ENCODE measurements around the gene PRKACB.
A peak's percentile ranks its signal among the peaks of the same experiment; 100 is the strongest.
"Not testable (repeated sequence)": the region's sequence is repeated elsewhere in the genome, so short reads cannot be mapped to it uniquely, and the experiment has no call there.

The PRKACB gene

DNA sequence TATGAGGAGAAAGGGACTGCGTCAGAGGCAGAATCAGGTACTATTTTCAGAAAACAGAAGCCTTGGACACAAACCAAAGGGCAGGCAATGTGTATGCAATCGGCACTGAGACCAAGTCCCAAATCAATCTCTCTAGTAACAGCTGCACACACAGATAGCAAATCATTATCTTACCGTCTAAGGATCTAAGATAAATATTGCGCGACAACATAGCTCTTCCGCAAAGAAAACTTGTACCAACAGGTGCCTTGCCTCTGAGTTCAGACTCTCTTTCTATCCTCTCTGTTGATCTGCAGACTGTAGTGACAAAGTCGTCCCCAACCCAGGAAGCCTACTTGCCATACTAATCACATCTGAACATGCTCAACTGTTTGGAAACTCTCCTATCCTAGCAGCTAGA is 134.8 kb downstream of the PRKACB start:
- no peak overlapping the region for H3K4me3 ChIP-seq (ENCODE audit: control insufficient read depth, low read depth, low read length)
- TF ChIP-seq, protein P1, sequence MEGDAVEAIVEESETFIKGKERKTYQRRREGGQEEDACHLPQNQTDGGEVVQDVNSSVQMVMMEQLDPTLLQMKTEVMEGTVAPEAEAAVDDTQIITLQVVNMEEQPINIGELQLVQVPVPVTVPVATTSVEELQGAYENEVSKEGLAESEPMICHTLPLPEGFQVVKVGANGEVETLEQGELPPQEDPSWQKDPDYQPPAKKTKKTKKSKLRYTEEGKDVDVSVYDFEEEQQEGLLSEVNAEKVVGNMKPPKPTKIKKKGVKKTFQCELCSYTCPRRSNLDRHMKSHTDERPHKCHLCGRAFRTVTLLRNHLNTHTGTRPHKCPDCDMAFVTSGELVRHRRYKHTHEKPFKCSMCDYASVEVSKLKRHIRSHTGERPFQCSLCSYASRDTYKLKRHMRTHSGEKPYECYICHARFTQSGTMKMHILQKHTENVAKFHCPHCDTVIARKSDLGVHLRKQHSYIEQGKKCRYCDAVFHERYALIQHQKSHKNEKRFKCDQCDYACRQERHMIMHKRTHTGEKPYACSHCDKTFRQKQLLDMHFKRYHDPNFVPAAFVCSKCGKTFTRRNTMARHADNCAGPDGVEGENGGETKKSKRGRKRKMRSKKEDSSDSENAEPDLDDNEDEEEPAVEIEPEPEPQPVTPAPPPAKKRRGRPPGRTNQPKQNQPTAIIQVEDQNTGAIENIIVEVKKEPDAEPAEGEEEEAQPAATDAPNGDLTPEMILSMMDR (conservative IDR thresholded peaks at IDR 0.05; ENCODE audit: control insufficient read depth, insufficient read depth, low read depth, low read length) = no peak
- DNase-seq (ENCODE audit: low read depth) = no peak

DNA sequence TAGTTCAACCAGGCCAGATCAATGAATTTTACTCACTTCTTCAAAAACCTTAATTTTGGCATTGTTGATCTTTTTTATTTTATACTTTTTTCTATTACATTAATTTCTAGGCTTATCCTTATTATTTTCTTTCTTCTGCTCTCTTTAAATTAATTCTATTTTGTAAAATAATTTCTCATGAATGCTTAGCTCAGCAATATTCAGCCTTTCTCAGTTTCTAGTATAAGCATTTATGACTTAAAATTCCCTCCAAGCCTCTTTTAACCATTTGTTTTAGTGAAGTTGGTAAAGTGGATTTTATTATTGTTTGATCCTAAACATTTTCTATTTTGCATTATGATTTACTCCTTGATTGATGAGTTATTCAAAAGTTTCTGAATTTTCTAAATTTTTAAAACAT is 136.8 kb downstream of the PRKACB start:
- no peak overlapping the region for H3K4me3 ChIP-seq (ENCODE audit: control insufficient read depth, low read depth, low read length)
- TF ChIP-seq, protein P1 (conservative IDR thresholded peaks at IDR 0.05; ENCODE audit: control insufficient read depth, insufficient read depth, low read depth, low read length) = no peak
- no peak for DNase-seq (ENCODE audit: low read depth)

DNA sequence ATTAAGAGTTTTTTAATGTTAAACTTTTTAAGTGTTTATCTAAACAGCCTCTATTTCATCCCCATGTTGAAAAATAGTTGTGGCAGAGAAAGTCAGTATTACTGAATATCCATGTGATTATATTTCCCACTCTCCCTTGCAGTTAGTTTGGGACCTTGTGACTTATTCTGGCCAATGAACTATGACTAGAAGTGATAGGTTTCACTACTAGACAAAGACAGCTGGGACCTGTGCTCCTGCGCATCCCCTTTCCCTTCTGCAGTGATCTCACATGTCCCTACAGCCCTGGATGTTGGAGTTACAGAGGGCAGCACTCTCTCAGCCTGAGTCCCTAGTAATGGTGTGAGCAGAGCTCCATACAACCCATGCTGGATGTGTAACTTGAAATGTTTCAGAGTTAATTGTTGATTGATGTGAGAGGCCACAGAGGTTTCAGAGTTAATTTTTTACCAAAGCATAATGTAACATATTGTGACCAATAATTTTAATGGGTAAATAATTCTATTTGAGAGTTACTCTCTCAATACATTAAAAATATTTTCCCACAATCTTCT is 138.8 kb downstream of the PRKACB start:
- DNase-seq (ENCODE audit: low read depth) = no peak
- TF ChIP-seq, protein P1 (conservative IDR thresholded peaks at IDR 0.05; ENCODE audit: control insufficient read depth, insufficient read depth, low read depth, low read length) = no peak

DNA sequence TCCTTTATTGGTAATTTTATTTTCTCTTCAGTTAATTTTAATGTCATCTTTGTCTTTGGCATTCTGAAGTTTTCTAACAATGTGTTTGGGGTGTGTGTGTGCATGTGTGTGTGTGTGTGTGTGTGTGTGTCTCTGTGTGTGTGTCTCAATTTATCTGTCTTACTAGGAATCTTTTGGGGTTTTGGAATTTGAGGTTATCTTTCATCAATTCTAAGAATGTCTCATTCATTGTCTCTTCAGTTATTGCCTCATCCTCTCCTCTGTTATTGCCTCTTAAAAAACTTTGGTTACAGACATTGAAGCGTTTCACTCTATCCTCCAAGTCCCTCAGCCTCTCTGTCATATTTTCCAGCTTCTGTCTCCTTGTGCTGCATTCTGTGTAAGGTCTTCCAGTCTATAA is 139.3 kb downstream of the PRKACB start:
- no peak overlapping the region for H3K4me3 ChIP-seq (ENCODE audit: control insufficient read depth, low read depth, low read length)
- DNase-seq (ENCODE audit: low read depth) = no peak
- TF ChIP-seq, protein P1 (conservative IDR thresholded peaks at IDR 0.05; ENCODE audit: control insufficient read depth, insufficient read depth, low read depth, low read length) = no peak

More for the DNA sequence above, 138.8 kb downstream of the PRKACB start:
- H3K4me3 ChIP-seq (ENCODE audit: control insufficient read depth, low read depth, low read length) = no peak overlapping the region

DNA sequence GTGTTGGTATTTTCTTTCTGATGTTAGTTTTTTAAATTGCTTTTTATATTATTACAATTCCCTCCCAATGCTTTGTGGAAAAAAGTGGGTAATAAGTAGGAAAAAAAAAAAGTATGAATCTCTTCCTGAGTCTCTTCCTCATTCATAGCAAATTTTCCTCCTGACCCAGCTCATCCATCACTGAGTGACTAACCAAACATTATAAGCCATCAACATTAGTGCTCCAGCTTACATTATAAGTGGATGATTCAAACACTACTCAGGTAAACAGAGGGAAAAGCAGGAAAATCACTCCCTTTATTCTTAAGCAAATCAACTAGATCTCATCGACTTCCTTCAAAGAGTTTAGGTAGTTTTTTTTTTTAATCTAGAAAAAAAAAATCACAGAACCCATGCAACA is 142.0 kb downstream of the PRKACB start:
- no peak overlapping the region for H3K4me3 ChIP-seq (ENCODE audit: control insufficient read depth, low read depth, low read length)
- peak; percentile 58 for DNase-seq (ENCODE audit: low read depth)
- TF ChIP-seq, protein P1 (conservative IDR thresholded peaks at IDR 0.05; ENCODE audit: control insufficient read depth, insufficient read depth, low read depth, low read length) = no peak

DNA sequence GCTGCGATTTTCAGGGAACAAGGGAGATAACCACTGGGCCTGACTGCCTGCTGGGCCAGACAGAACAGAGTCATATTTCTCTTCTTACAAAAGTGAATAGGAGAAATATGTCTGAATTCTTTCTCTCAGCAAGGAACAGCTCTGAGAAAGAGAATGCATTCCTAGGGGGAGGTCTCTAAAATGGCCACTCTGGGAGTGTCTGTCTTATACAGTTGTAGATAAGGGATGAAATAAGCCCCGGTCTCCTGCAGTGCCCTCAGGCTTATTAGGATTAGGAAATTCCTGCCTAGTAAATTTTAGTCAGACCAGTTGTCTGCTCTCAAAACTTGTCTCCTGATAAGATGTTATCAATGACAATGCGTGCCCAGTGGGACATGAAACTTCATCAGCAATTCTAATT is 143.3 kb downstream of the PRKACB start:
- H3K4me3 ChIP-seq (ENCODE audit: control insufficient read depth, low read depth, low read length); DNase-seq (ENCODE audit: low read depth): not testable (repeated sequence)
